ENCODE data around the gene OGFOD2.

- TF ChIP-seq CTCF (IDR thresholded peaks at IDR 0.05), result no peak
- no peak for TF ChIP-seq POLR2A (IDR thresholded peaks at IDR 0.05)
Measured at GRCh38 chr12:123026094-123026853, 51.2 kb downstream of the OGFOD2 start.
